Activated gamma-delta T cell treated with anti-CD3 and anti-CD28 coated beads, Interleukin-2, amount 50 U/mL, for 16 hours (primary cell): ENCODE results near the gene PDE9A.
"Not testable (repeated sequence)": the region's sequence is repeated elsewhere in the genome, so short reads cannot be mapped to it uniquely, and the experiment has no call there.

Source experiments
- DNase-seq: peaks from one replicate; pipeline ENCODE4 v3.0.0-alpha.2; 2020; ENCODE audit warnings: low read depth

PDE9A gene

DNA sequence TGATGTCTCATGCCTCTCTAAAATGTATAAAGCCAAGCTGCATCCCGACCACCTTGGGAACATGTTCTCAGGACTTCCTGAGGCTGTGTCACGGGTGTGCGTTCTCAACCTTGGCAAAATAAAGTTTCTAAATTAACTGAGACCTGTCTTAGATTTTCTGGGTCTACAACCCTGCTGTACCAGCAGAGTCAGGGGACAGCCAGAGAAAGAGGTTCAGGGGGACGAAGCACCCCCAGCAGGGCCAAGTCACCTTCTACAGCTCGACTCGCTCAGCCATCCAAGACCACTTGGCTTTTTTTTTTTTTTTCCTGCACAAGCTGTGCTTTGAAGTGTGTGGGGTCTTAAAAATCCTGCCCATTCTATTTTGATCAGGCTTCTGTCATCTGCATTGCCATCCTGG is 28.5 kb upstream of the PDE9A start:
- no peak for DNase-seq

DNA sequence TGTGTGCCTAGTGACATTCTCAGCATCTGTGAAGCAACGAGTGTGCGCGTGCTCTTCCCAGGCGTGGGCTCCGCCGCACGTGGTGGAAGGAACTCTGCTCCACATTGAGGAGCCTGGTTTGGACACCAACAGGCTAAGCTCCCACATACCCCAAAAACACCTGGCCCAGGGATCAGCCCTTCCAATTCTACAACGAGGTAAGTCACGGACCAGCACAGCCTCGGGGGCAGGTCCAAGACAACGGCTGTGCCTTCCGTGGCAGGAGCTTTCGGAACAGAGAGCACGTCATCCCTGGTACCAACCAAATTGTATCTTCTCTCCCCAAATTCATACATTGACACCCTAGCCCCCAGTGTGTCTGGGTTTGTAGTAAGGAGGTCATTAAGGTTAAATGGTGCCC is 27.2 kb upstream of the PDE9A start:
- no peak for DNase-seq

DNA sequence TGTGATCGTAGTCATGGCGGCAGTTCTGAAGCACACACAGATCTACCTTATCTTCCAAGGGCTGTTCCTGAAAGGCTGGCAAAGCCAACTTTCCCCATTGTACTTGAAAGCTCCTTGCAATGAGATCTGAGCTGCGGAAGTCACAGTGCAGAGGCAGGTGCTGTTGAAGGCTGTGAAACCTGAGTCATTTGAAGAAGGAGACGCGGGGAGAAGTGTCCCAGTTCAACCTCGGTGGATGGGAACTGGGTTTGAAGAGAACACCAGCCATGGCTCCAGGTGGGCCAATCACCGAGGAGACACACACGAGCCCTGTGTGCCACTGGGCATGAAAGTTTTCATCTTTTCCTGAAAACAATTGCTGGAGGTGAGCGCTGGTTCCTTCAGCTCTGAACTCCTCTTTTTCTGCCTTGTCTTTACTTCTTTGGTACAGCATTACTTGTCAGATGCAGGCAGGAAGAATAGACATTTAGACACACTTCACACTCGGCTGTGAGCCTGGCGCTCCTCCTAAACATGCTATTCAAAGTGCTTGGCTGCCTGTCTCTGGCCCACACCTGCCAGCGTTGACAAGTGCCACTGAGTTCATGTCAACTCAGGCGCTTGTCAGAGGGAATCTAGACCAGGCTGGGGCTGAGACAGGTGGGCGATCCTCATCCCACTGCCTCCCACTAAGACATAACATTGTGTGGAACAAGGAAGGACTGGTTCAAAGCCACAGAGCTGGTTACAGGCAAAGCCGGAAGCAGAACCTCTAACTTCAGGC is 25.7 kb upstream of the PDE9A start:
- no peak for DNase-seq

DNA sequence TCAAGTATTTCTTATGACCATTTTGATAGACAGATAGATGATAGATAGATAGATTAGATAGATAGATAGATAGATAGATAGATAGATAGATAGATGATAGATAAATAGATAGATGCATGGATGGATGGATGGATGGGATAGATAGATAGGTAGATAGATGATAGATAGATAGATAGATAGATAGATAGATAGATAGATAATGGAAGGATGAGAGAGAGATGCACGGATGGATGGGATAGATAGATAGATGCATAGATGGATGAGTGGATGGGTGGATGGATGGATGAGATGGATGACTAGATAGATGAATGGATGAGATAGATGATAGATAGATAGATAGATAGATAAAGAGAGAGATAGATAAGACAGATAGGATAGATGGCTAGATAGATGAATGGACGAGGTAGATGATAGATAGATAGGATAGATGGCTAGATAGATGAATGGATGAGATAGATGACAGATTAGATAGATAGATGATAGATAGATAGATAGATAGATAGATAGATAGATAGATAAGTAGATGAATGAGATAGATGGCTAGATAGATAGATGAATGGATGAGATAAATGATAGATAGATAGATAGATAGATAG is 24.9 kb upstream of the PDE9A start:
- DNase-seq = not testable (repeated sequence)

DNA sequence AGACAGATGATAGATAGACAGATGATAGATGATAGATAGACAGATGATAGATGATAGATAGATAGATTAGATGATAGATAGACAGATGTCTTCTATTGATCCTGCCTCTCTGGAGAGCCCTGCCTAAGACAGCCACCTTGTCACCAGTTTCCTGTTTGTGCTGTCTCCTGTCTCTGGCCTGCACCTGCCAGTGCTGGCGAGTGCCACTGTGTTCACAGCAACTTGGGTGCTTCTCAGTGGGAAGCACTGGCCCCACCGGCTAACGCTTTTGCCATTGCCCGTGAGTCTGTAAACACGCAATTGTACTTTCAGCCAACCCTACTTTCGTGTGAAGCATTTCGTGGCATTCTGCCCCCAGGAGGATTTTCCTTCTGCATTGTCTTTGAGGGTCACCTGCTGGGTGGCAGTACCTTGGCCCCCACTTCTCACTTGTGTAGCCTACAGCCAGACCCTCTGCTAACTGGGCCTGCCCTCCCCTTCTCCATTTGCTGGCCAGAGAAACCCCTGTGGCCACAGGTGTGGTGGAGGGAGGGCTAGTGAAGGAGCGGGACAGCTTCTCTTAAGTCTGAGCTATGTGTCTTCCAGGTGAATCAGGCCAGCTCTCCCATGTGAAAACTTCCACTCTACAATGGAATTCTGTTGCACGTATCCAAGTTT is 23.4 kb upstream of the PDE9A start:
- DNase-seq = no peak

DNA sequence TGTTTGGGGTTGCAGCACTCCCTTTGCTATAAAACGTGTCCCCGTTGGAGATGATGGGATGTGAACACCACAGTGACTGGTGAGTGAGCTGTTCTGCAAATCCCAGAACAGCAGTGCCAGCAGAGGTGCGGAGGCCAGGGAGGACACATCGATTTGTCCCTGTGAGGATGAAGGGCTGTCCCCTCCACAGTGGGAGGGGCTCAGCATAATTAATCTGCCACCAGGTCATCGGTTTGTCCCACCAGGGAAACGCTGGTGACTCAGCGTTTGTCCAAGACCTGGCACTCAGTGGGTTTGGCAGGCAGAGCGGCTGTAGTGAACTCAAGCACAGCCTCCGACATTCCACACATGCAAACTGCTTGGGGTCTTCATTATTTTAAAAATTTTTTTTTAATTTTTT is 22.8 kb upstream of the PDE9A start:
- no peak for DNase-seq

DNA sequence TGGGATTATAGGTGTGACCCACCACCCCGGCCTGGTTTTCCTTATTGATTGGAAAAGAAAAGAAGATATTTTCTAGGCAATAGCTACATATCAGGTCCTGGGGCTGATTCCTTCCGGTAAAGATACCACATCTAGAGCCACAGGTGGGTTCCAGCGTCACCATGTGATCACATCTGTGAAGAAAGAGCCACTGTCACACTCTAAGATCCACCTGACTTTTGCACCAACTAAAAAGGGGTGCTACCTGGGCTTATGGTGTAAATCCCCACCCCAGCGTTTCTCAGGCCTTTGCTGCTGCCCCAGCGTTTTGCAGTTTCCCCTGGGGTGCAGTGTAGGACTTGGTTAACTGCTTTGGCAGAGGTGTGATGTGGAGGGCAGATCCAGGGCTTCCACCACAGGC is 22.3 kb upstream of the PDE9A start:
- DNase-seq = no peak

DNA sequence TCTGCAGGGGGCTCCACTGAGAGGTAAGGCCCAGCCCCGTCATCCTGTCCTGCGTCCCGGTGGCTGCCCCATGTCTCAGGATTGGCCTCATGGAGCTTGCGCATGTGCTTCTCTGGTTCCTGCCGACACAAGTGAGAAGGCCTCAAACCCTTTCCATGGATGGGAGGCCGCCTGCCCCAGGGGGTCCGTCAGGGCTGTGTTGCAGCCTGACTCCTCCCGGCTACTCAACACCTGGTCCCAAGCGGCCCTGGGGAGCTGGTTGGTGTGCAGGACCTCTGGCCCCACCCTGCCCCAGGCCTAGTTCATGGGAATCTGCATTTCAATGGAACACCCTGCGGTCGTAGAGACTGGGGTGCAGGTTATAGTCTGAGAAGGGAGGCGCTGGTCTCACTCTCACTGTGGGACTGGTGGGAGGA is 21.1 kb upstream of the PDE9A start:
- DNase-seq = no peak

DNA sequence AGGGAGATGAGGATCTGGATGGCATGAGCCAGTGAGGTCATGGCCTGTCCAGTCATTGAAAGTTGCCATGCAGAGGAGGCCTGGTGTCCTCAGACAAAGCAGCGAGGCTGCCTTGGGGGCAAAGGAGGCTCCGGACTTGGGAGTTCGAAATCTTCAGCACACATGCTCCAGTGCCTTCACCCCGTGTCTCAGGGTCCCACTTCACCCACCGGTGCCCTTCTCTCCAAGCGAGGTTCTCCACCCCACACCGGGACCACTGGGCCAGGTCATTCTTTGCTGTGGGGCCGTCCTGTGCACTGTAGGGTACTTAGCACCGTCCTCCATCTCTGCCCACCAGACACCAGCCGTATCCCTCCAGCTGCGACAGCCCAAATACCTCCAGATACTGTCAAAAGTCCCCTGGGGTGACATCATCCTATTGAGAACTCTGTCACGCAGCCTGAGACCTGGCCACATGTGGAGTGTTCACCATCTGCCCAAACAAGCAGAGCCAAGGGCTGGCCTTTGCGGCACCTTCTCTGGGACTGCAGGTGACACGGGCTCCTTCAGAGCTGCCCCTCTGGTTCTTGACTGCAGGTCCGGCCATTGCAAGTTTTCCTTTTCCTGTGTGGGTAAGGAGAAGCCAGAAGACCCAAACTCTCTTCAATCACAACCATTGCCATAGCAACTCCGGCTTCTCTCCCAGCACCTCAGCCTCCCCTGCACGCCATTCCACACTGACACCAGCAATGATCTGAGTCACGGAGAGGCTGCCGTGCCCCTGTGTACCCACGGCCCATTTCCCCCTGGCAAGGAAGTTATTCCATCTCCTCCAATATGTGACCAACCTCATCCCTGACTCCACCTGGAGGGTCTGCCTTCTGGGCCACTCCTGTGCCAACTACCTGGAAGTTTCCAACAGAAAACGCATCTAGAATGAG is 20.4 kb upstream of the PDE9A start:
- no peak for DNase-seq

DNA sequence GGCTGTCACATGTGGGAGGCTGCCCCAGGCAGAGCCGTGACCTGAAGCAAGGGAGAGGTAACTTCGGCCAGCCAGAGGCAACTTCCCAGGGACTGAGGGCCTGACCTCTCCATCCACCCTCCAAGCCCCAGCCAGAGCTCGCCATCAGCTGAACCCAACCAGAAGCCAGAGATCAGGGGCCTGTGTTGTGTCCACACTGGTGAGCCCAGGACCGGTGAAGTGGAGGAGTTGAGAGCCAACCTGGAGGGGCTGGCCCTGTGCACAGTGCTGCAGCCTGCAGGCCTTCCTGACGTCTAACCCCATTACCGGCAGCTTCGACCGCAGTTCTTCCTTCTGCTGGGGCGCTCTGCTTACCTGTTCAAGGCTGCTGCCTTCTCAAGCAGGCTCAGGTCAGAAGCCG is 19.6 kb upstream of the PDE9A start:
- DNase-seq = no peak

DNA sequence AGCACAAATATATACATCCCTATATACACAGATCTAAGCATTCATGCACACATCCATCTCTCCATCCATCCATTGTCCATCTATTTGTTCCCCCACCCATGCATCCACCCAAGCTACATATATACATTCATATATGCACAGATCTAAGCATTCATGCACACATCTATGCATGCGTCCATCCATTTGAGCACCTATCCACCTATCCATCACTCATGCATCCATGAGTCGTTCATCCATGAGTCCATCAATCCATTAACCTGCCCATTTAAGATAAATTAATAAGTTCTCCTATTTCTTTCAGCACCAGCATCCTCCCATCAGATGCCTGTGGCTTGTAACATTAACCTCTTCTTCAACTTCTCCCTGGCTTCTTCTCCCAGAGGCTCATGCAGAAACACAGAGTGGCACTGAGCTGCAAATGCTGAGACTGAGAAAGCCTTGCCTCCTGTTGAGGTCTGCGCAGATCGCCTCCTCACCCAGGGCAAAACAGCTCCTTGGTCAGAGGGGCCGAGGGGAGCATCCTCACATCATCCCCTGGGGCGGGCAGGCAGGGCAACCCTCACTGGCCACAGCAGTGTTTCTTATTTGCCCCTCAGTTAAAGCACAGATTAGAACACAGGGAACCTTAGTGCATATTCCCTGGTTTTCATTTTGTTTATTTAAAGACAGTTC is 17.4 kb upstream of the PDE9A start:
- DNase-seq = no peak

DNA sequence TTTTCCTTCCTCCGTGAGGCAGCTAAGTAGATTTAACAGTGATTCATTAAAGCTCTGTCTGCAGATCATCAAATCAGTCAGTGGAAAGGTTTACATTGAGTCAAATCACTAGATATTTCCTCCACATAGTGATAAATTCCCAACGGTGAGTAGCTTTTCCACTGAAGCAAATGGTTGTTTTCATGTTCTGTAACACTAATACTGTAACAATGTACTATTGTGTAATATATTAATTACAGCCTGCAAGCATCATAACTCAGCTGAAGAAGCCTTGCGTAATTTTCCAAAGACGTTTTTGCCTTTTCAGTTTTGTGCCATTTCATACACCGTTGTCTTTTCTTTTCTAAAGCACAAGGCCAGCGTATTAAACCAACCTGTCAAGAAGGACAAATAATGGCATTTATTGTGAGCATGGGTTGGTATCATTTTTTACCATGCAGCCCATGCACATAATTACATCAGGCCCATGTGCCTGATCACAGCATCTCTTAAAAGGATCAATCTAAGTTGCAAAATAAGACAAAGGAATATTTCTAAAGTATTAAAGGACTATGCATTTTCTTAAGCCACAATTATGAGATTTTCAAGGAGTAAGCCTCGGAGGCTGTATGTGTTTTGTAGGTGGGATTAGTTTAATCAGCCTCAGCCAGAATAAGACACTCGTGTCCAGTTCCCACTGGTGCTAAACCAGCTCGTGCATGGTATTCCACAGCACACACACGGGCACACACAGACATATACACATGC is 16.7 kb upstream of the PDE9A start:
- no peak for DNase-seq

DNA sequence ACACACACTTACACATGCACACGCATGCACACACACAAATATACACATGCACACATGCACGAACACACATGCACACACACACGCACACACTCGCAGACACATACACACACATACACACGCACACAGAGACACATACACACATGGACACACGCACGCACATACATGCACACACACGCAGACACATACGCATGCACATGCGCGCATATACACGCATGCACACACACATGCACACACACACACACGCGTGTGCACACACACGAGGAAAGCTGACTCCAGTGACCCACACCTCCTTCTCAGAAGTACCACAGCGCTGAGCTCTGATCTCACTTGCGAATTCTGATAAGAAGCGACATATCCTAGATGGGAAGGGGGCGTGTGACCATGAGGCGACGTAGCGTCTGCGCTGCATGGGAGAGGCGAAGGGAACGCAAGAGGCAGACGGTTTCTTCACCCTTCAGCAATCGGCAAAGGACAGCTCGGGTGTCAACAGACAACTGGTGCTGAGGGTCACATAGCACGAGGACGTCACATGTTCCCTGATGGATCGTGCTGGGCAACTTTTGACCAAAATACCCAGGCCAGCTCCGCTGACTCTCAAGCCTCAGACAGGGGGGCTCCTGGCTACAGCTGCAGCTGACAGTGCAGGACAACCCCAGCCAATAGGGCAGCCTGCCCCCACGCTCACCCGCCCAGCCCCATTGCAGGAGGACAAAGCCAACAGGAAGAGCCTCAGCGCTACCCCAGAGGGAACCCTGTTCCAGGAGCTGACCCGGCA is 16.0 kb upstream of the PDE9A start:
- no peak for DNase-seq

DNA sequence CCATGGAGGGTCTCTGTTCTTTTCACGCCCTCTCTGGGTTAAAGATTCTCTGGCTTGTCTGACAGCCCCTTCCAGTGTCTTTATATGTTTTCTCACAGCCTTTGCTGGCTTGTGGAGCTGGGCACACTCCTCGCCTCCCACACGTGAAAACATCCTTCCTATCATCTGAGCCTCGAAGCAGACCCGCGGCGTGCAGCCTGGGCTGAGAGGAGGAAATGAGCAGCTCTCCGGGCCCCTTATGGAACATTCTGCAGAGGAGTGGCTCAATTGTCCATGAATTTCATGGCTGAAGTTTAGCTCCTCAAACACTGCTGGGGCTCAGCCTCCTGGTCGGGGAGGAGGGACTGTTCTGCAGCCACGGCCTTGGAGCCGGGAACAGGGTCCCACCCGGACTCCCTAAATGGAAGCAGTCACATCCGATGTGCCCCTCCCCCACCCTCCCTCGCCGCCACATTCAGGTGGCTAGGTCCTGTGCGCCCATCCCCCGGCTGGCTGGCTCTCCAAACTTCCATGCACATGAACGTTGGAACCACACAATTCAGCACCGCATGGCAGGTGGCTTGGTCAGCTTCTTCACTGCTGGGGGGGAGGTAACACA is 15.1 kb upstream of the PDE9A start:
- no peak for DNase-seq

DNA sequence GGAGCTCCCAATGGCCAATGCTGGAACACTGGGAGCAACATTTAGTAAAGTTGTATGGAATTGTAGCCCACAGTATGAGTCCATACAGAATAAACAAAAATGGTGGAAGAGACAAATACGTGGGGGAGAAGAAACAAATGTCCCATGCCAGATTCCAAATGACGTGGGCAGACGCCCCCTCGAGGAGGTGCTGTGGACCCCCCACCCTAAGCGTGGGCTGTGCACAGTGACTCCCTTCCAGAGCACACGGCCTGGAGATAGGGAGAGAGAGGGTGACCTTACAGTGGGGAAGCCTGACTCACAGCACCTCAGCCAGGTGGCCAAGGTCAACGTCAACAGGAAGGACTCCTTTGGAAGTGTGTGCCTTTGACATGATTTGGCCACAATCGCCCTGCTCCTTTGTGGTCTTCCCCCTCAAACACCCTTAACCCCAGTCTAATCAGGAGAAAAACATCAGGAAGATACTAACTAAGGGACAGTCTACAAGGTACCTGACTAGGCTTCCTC is 13.7 kb upstream of the PDE9A start:
- no peak for DNase-seq

DNA sequence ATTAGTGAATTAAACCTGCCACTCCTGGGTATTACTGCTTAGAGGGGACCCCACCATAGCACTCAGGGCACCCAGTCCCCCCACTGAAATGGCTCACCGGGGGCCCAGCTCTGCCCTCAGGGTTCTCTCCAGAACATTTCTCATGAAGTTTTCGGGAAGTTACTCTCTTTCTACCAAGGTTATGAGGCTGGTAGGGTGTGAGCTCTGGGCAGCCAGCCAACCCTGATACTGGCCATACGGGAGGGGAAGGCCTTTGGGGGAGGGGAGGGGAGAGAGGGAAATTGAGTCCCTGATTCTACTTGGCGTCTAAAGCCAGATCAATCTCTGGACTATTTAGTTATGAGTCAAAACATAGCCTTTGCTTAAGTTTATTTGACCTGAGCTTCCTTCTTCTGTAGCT is 12.9 kb upstream of the PDE9A start:
- DNase-seq = no peak

DNA sequence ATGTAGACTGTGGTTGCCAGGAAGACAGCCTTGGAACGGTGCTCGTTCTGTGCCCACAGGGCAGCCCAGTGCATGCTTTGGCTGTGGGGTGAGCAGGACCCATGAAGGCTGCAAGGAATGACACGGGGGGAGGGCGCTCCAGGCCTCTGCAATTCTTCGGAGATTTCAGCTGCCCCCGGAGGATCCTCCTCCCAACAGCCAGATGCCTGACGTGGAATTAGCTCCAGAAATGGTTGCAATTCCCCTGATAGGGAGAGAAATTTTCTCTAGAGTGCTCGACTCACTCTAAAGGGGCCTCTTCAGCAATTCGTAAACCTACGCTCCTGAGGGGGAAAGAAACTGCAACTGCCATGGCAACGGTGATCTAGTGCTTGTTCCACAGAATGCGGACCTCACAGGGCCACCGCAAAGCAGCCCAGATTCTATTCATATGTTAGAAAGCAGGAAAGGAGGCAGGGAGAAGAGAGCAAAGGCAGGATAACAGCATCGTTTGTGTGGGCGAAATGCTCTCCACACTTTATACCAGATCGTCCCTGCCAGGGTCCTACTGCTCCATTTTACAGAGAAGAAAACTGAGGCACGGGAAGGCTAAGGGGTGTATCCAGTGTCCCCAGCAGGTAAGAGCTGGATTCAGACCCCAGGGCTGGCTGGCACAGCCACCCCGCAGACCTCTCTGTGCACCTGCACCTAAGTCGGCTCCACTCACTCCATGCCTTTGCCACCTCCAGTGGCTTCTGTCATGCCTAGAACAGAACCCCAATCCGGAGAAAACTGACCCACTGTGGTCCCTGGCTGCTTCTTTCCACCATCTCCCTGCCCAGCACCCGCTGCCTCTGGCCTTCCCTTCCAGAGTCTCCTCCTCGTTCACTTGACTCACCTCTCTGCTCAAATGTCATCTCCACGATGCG is 11.9 kb upstream of the PDE9A start:
- DNase-seq = no peak

DNA sequence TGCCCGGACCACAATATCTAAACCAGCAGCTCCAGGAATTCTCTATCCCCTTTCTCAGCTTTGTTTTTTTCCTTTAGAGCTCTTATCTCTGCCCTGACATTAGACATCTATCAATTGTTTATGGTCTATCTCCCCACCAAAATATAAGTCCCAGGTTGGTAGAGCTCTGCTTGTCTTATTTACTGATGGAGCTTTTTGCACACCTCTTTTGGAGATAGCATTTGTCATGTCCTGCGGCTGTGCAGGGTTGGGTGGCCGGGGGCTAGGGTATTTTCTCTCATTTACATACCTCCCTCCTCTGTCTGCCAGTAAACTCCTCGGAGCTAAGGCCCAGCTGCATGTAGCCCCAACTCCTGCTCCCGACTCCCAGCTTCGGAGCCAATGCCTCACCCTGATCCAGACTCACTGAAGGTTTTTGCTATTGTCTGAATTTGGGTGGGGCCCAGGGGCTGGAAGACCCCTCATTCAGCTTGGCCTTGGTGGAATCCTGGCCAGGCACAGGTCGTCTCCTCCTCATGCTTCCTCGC is 11.1 kb upstream of the PDE9A start:
- DNase-seq = no peak
